Testis (tissue), 3 donors: ENCODE data around the gene CLEC12A. TPM values are rescaled to one million over a fixed set of nuclear protein-coding genes. Genes with fewer than 3 reads are reported as not detected.

ENCODE experiments used
- DNase-seq: peaks from one replicate; pipeline ENCODE4 v3.0.0-alpha.2; 2019
- H3K27ac ChIP-seq, 2 donors: fragments of 200-600 bp; sonication (generic); one replicate each; pipeline ENCODE4 v1.5.1; 2019
- H3K27me3 ChIP-seq: fragments of 200-600 bp; sonication (generic); one replicate; pipeline ENCODE4 v1.5.1; 2019
- H3K36me3 ChIP-seq: fragments of 200-600 bp; sonication (generic); one replicate; pipeline ENCODE4 v1.5.1; 2017; ENCODE audit warnings: low read depth; ENCODE audit errors: missing control alignments
- H3K4me1 ChIP-seq: fragments of 200-600 bp; sonication (generic); one replicate; pipeline ENCODE4 v1.5.1; 2019
- H3K4me3 ChIP-seq, 2 donors: fragments of 200-600 bp; sonication (generic); one replicate each; pipeline ENCODE4 v1.5.1; 2017 to 2019
- H3K9me3 ChIP-seq: fragments of 200-600 bp; sonication (generic); one replicate; pipeline ENCODE4 v1.5.1; 2017
- POLR2A ChIP-seq: fragments of 450-650 bp; IDR thresholded peaks from one replicate; pipeline ENCODE4 v1.6.1; 2017; ENCODE audit warnings: antibody characterized with exemption, mild to moderate bottlenecking, moderate library complexity
- WGBS, 2 donors: methylation state at CpG; one replicate each; pipeline ENCODE4 v1.1.5; 2018; 5-methylcytosine and 5-hydroxymethylcytosine counted together
- intact Hi-C: fragments of 100-400 bp; cut with DNase I; formaldehyde crosslinking; loops from one replicate; pipeline ENCODE4 v1.15.1; 2023; ENCODE audit warnings: low total_unique reads
- polyA plus RNA-seq: library from polyadenylated mRNA; stranded (reverse); fragments of 350-450 nt; fragmentation: Illumina TruSeq; extraction: RNeasy Lipid Tissue Mini Kit (QIAGEN cat#74804); gene quantifications from one replicate; pipeline ENCODE4 v1.2.3, GENCODE V29; 2014; ENCODE audit warnings: low read depth, low replicate concordance; ENCODE audit not compliant: insufficient read depth
- total RNA-seq, 2 donors: library from RNA; depleted of rRNA; stranded (reverse); fragments of >200 nt; gene quantifications; one replicate each; pipeline ENCODE4 v1.2.3, GENCODE V29; 2016
- TF ChIP-seq, protein P1 (sequence below), 3 experiments: fragments of 450-650 bp in 2 of 3; fragments of 200-600 bp in 1 of 3; sonication (generic) in 1 of 3; IDR thresholded peaks; one replicate each; pipeline ENCODE4 v1.5.1; 2016 to 2019; ENCODE audit warnings: antibody characterized with exemption in 3 of 3, mild to moderate bottlenecking in 2 of 3, moderate library complexity in 1 of 3

Gene CLEC12A
- total and polyA plus RNA-seq, 3 donors from 2014 or later: 0.31 to 2.0 TPM; not detected in 1

DNA sequence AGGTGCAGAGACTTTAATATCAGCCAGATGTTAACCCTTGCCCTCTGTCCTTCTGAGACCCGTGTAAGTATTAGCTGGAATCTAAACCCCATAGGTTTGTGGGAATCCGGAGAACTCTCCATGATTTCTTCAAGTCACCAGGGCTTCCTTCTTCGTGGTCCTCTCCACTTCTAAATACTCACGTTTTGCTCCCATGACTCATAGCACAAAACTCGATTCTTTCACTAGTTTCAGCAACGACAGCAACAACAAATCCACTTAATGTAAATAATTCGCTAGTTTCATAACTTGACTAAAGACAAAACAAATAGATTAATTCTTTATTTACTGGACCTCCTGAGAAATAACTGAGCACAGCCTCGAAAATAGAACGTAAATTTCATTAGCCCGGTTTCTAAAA lies 34.6 kb upstream of the CLEC12A start:
- H3K36me3 ChIP-seq: no peaks in the 10 kb centered on the region
- H3K27me3 ChIP-seq: no peaks in the 10 kb centered on the region
- H3K27ac ChIP-seq: no peak overlapping the region
- no peak overlapping the region for H3K4me3 ChIP-seq
- H3K9me3 ChIP-seq: no peaks in the 10 kb centered on the region
- 64 to 74% methylated on average over 10 of the region's 10 CpGs for WGBS, 2 donors
- no peak for DNase-seq
- intact Hi-C loops: no loop called here
- TF ChIP-seq, protein P1, sequence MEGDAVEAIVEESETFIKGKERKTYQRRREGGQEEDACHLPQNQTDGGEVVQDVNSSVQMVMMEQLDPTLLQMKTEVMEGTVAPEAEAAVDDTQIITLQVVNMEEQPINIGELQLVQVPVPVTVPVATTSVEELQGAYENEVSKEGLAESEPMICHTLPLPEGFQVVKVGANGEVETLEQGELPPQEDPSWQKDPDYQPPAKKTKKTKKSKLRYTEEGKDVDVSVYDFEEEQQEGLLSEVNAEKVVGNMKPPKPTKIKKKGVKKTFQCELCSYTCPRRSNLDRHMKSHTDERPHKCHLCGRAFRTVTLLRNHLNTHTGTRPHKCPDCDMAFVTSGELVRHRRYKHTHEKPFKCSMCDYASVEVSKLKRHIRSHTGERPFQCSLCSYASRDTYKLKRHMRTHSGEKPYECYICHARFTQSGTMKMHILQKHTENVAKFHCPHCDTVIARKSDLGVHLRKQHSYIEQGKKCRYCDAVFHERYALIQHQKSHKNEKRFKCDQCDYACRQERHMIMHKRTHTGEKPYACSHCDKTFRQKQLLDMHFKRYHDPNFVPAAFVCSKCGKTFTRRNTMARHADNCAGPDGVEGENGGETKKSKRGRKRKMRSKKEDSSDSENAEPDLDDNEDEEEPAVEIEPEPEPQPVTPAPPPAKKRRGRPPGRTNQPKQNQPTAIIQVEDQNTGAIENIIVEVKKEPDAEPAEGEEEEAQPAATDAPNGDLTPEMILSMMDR (IDR thresholded peaks at IDR 0.05): no peak
- TF ChIP-seq POLR2A: no peak
- no peaks in the 10 kb centered on the region for H3K4me1 ChIP-seq

DNA sequence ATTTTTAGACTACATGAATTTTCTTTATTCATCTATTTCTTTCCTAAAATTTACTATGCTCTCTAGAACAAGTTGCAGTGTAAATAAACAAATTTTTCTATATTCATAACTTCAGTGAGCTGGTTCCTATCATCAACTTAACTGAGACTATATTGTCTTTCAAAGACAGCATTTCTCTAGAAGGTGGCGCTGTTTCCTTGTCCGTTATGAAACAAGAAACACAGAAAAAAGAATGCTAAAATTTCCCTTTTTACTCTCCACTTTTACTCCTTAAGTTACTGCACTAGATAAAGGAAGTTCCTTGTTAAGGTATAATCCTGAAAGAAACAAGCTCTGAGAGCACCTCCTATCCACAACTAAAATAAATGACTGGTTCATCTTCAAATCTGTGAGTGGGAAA lies 30.8 kb upstream of the CLEC12A start:
- intact Hi-C loops: no loop called here
- no peaks in the 10 kb centered on the region for H3K36me3 ChIP-seq
- H3K4me3 ChIP-seq: no peak overlapping the region
- H3K4me1 ChIP-seq: no peaks in the 10 kb centered on the region
- H3K9me3 ChIP-seq: no peaks in the 10 kb centered on the region
- no peaks in the 10 kb centered on the region for H3K27me3 ChIP-seq
- TF ChIP-seq, protein P1 (IDR thresholded peaks at IDR 0.05): no peak
- TF ChIP-seq POLR2A: no peak
- no peak overlapping the region for H3K27ac ChIP-seq
- no peak for DNase-seq
- 34 to 36% methylated on average over 2 of the region's 2 CpGs for WGBS, 2 donors

DNA sequence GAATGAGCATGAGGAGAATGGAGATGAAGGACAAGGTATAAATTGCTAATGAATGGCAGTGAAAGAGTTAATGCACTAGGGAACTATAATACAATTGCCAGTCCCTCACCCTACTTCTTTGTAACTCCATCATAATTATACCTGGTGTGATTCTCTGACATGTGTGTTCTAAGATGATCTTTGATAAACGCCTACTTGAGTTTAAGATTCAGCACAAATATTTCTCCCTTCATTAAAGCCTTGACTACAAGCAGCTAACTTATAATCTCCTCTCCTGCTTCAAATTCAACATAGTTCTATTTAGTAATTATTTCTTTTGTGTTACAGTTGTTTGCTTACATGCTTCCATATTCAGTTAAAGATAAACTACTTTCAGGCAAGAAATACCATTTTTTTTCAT lies 29.4 kb upstream of the CLEC12A start:
- intact Hi-C loops: no loop called here
- no peak for TF ChIP-seq POLR2A
- TF ChIP-seq, protein P1 (IDR thresholded peaks at IDR 0.05): no peak
- no peak for DNase-seq
- Histone ChIP-seq H3K9me3 (no peaks in the 10 kb centered on the region), H3K36me3 (no peaks in the 10 kb centered on the region), H3K4me1 (no peaks in the 10 kb centered on the region), H3K27me3 (no peaks in the 10 kb centered on the region), H3K27ac (no peak overlapping the region), H3K4me3 (no peak overlapping the region)
- WGBS, 2 donors: 57 to 74% methylated on average over 1 of the region's 1 CpG

DNA sequence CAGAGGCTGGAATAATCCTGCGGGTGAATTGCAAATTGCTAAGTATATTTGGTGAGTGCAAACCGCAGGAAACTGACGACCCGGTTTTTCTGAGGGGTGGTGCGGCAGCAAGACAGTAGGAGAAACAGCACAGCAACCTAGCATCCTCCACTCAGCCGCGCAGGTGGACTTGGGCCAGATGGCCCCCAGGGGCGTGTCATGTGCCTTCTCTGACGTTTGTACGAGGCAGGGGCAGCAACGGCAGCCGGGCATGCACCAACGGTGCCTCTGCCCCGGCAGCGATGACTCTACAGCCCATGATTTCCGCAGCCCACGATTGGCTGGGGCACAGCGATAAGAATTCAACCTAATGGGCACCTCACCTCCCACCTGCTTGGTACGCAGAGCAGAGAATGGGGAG lies 28.0 kb upstream of the CLEC12A start:
- no peaks in the 10 kb centered on the region for H3K4me1 ChIP-seq
- 37 to 51% methylated on average over 19 of the region's 19 CpGs for WGBS, 2 donors
- H3K9me3 ChIP-seq: no peaks in the 10 kb centered on the region
- DNase-seq: no peak
- H3K4me3 ChIP-seq: no peak overlapping the region
- intact Hi-C loops: no loop called here
- H3K36me3 ChIP-seq: no peaks in the 10 kb centered on the region
- no peaks in the 10 kb centered on the region for H3K27me3 ChIP-seq
- H3K27ac ChIP-seq: no peak overlapping the region
- TF ChIP-seq POLR2A: no peak
- TF ChIP-seq, protein P1 (IDR thresholded peaks at IDR 0.05): no peak

DNA sequence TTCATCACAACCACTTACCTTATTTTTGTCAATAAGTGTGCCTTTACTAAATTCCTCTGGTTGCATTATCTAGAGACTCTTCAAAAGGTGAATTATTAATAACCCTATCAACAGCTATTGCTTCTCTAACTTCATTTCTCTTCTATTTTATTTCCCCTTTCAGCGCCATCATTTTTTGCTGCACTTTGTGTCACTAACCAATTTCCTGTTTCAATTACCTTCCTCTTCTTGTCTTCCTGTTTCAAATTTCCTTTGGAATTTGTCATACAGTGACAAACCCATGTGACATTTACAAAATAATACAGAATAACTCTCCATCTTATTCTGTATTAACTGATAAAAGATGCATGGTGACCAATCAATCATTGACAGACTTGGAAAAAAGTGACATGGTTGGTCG lies 26.8 kb upstream of the CLEC12A start:
- WGBS, 2 donors: 69 to 77% methylated on average over 2 of the region's 2 CpGs
- Histone ChIP-seq H3K27ac (no peak overlapping the region), H3K27me3 (no peaks in the 10 kb centered on the region), H3K9me3 (no peaks in the 10 kb centered on the region), H3K36me3 (no peaks in the 10 kb centered on the region), H3K4me3 (no peak overlapping the region), H3K4me1 (no peaks in the 10 kb centered on the region)
- intact Hi-C loops: no loop called here
- TF ChIP-seq POLR2A: no peak
- TF ChIP-seq, protein P1 (IDR thresholded peaks at IDR 0.05): no peak
- DNase-seq: no peak
